GM12872 (cell line): Measurements from ENCODE around the gene EEF1AKMT1.

Source experiments
- CTCF ChIP-seq: IDR thresholded peaks from 3 replicates; pipeline ENCODE4 v1.5.1; 2011; ENCODE audit warnings: low read depth, mild to moderate bottlenecking, low read length, moderate library complexity; ENCODE audit not compliant: insufficient read depth

The EEF1AKMT1 gene

DNA sequence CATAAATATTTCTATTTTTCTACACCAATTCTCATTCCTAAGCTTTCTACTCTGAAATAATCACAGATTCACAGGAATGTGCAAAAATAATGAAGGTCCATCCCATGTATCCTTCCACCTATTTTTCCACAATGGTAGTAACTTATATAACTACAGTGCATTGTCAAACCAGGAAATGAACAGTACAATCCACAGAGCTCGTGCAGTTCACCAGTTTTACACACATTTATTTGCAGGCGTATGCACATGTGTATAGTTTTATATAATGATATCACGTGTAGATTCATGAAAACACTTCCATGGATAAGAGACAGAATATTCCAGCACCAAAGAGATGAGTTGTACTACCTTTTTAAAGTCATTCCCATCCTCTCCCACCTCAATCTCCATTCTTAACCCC, 12.9 kb downstream of the EEF1AKMT1 start:
- TF ChIP-seq CTCF: no peak

GRCh38 chr13:20754009-20754408, 19.8 kb downstream of the EEF1AKMT1 start:
- TF ChIP-seq CTCF: no peak

GRCh38 chr13:20749377-20749776, 24.4 kb downstream of the EEF1AKMT1 start:
- no peak for TF ChIP-seq CTCF

DNA sequence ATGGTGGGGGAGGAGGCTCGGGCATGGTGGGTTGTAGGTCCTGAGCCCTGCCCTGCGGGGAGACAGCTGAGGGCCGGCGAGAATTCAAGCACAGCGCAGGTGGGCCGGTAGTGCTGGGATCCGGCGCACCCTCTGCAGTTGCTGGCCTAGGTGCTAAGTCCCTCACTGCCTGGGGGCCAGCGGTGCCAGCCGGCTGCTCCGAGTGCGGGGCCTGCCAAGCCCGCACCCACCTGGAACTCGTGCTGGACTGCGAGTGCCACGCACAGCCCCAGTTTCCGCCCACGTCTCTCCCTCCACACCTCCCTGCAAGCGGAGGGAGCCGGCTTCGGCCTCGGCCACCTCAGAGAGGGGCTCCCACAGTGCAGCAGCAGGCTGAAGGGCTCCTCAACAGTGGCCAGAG, 33.7 kb downstream of the EEF1AKMT1 start:
- no peak for TF ChIP-seq CTCF

DNA sequence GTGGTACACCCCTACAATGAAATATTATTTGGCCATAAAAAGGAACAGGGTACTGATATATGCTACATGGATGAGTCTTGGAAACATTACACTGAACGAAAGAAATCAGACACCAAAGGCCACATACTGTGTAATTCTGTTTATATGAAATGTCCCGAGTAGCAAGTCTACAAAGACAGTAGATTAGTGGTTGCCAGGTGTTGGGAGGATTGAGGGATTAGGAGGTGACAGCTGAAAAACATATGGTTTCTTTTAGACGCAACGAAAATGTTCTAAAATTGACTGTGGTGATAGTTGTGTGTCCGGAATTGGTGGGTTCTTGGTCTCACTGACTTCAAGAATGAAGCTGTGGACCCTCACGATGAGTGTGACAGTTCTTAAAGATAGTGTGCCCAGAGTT, 35.1 kb downstream of the EEF1AKMT1 start:
- no peak for TF ChIP-seq CTCF

DNA sequence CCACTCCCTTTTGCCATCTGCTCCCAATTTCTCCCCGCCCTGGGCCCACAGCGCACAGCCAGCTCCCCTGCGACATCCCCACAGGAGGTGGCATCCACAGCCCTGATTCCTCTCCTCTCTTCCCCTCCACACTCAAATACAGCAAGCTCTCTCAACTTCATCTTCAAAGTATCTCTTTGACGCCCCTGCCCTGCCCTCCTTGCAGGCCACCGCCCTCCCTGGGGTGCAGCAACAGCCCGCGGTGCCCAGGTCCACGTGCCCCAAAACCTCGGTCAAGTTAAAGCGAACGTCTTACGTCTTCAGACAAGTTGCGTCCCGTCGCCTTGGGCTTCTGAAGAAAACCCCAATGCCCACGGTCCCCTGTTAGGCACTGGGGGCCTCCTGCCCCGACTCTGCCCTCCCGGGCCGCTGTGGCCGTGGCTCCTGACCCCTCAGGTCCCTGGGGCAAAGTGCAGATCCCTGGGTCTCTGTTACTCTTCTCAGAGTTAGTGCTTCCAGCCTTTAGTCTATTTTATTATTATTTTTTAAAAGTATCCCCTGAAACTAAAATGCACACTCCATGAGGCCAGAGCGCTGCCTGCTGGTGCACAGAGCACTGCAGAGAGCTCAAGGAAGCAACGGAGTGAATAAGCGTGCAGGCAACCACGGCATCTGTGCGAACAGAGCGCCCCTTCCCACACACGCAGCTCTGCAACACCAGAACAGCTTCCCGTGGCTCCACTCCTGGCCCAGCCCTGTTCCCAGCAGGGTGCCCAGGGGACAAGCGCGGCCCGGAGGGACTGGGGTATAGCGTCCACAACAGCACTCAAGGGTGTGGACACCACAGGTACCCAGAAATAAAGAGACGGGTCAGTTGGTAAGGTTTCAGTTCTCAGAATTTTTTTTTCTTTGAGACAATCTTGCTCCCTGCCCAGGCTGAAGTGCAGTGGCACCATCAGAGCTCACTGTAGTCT, 43.9 kb downstream of the EEF1AKMT1 start:
- TF ChIP-seq CTCF: no peak

DNA sequence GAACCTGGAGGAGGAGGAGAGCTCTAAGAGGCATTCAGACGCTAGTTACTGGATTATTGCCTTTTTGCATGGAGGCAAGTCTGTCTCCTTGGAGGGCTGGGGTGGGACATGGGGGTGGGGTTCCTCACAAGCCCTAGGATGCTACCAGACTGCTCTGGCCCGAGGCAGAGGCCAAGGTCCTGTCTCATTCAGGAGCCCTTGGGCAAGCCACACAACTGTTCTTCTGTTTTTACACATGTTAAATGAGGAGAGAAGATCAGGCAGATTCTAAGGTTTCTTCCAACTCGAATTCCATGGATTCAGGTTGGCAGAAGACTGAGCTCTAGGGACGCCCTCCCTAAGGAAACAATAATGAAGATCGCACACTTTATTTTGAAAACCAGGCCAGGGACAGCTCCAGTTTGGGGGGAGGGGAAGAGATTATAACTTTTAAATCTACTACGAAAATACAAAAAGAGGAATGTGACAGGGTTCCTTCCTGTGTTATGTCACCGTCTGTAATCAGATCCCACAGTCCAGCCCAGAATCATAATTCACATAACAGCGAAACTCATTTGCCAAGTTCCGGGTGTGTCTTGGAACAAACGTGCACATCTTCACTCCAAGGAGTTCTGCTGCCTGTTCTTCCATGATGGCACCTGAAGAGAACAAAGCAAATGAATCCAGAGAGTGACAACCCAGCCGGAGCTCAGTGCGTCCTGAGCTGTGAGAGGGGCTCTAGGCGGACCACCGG, 45.0 kb downstream of the EEF1AKMT1 start:
- no peak for TF ChIP-seq CTCF
